Endothelial cell (in vitro differentiated cells): Measurements from ENCODE around the gene CERT1. TPM values are rescaled to one million over a fixed set of nuclear protein-coding genes. Genes with fewer than 3 reads are reported as not detected.
A peak's percentile ranks its signal among the peaks of the same experiment; 100 is the strongest.

ENCODE experiments used
- DNase-seq: peaks from one replicate; pipeline ENCODE4 v3.0.0; 2021; ENCODE audit warnings: low spot score
- H3K27ac Mint-ChIP-seq: one replicate; pipeline ENCODE4 v1.8.0; 2021; ENCODE audit warnings: mixed read lengths, inconsistent platforms; ENCODE audit not compliant: unreplicated experiment
- H3K27me3 Mint-ChIP-seq: one replicate; pipeline ENCODE4 v1.8.0; 2021; ENCODE audit warnings: mild to moderate bottlenecking, moderate library complexity, mixed read lengths, inconsistent platforms; ENCODE audit not compliant: unreplicated experiment
- H3K36me3 Mint-ChIP-seq: one replicate; pipeline ENCODE4 v1.8.0; 2021; ENCODE audit warnings: mild to moderate bottlenecking, low read depth, mixed read lengths, inconsistent platforms; ENCODE audit not compliant: unreplicated experiment
- H3K4me1 Mint-ChIP-seq: one replicate; pipeline ENCODE4 v1.8.0; 2021; ENCODE audit warnings: mild to moderate bottlenecking, mixed read lengths, inconsistent platforms; ENCODE audit not compliant: unreplicated experiment
- H3K4me3 Mint-ChIP-seq: one replicate; pipeline ENCODE4 v1.8.0; 2021; ENCODE audit warnings: mild to moderate bottlenecking, mixed read lengths, inconsistent platforms; ENCODE audit not compliant: unreplicated experiment
- H3K9me3 Mint-ChIP-seq: one replicate; pipeline ENCODE4 v1.8.0; 2021; ENCODE audit warnings: mixed read lengths, inconsistent platforms; ENCODE audit not compliant: unreplicated experiment
- total RNA-seq: library from RNA; stranded (reverse); fragmentation: NEBNext Ultra II Directional; extraction: Animal tissue kit (Norgen Biotek cat#: 25700); gene quantifications from one replicate; pipeline ENCODE4 v1.2.1, GENCODE V29; 2021; ENCODE audit not compliant: unreplicated experiment
- TF ChIP-seq, protein P1 (sequence below): fragments of 200-600 bp; sonication (generic); IDR thresholded peaks from one replicate; pipeline ENCODE4 v1.5.0; 2021; ENCODE audit warnings: antibody characterized with exemption; ENCODE audit not compliant: unreplicated experiment

The CERT1 gene
- total RNA-seq, 1 donor from 2014 or later = 46.8 TPM

DNA sequence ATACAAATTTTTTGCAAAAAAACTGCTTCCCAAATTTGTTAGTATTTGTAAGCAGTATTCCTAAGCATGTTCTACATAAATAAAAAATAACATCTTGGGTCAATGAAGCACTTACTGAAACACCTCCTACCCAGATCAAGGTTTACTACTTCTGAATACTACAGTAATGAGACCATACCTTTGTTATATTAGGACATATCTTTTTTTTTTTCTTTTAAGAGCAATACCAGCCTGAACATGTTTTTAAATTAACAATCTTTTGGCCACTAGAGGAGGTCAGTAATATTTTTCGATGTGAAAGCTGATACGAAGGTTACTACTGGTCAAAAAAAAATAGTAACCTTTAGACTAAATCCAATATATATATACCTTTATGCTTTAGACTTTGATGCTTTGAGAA is 72.7 kb downstream of the CERT1 start:
- H3K4me3 Mint-ChIP-seq = no peak overlapping the region
- H3K27me3 Mint-ChIP-seq = no peaks in the 10 kb centered on the region
- DNase-seq = no peak
- no peaks in the 10 kb centered on the region for H3K9me3 Mint-ChIP-seq
- no peak overlapping the region for H3K27ac Mint-ChIP-seq
- peaks cover 8% of the 10 kb centered on the region for H3K36me3 Mint-ChIP-seq
- peaks cover 6% of the 10 kb centered on the region for H3K4me1 Mint-ChIP-seq
- TF ChIP-seq, protein P1, sequence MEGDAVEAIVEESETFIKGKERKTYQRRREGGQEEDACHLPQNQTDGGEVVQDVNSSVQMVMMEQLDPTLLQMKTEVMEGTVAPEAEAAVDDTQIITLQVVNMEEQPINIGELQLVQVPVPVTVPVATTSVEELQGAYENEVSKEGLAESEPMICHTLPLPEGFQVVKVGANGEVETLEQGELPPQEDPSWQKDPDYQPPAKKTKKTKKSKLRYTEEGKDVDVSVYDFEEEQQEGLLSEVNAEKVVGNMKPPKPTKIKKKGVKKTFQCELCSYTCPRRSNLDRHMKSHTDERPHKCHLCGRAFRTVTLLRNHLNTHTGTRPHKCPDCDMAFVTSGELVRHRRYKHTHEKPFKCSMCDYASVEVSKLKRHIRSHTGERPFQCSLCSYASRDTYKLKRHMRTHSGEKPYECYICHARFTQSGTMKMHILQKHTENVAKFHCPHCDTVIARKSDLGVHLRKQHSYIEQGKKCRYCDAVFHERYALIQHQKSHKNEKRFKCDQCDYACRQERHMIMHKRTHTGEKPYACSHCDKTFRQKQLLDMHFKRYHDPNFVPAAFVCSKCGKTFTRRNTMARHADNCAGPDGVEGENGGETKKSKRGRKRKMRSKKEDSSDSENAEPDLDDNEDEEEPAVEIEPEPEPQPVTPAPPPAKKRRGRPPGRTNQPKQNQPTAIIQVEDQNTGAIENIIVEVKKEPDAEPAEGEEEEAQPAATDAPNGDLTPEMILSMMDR = no peak

DNA sequence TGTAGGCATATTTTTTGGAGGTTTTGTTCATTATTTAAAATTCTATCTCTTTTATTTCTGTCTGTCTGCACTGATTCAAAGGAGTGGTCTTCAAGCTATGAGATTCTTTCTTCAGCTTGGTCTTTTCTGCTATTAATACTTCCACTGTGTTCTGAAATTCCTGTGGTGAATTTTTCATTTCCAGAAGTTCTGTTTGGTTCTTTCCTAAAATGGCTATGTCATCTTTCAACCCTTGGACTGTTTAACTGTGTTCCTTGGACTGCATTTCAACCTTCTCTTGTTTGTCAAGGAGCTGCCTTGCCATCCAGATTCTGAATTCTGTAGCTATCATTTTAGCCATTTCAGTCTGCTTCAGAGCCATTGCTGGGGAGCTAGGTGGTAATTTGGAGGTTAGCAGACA is 76.3 kb downstream of the CERT1 start:
- Mint-ChIP-seq H3K4me1 (peaks cover 6% of the 10 kb centered on the region), H3K9me3 (no peaks in the 10 kb centered on the region), H3K27me3 (no peaks in the 10 kb centered on the region), H3K36me3 (no peaks in the 10 kb centered on the region), H3K4me3 (no peak overlapping the region), H3K27ac (no peak overlapping the region)
- TF ChIP-seq, protein P1 = no peak
- no peak for DNase-seq

DNA sequence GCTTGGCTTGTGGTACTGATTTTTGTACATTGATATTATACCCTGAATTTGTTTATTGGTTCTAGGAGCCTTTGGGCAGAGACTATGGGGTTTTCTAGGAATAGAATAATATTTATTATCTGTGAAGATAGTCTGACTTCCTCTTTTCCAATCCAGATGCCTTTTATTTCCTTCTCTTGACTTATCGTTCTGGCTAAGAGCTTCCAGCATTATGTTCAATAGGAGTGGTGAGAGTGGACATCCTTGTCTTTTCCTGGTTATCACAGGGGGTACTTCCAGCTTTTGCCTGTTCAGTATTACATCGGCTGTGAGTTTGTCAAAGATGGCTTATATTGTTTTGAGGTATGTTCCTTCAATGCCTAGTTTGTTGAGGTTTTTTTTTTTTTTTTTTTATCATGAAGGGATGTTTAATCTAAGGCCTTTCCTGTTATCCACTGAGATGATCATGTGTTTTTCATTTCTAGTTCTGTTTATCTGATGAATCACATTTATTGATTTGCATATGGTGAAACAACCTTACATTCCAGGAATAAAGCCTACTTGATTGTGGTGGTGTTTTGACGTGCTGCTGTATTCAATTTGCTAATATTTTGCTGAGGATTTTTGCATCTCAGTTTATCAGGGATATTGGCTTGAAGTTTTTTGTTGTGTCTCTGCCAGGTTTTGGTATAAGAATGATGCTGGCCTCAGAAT is 77.5 kb downstream of the CERT1 start:
- H3K27ac Mint-ChIP-seq = no peak overlapping the region
- DNase-seq = no peak

DNA sequence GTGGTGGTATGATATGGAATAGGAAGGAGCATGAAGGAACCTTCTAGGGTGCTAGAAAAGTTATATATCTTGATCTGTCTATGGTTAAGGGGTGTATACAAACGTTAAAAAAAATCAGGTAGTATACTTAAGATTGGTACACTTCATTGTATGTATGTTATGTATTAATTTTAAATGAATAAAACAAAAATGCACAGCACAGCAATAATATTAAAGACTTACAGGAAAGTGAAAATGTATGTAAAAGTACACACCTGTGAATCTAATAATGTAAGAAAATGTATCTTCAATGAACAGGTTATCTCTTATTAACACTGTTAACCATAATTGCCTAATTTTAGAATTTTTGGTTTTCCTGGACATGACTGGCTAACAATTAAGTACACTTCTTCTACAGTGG is 97.2 kb downstream of the CERT1 start:
- Mint-ChIP-seq H3K4me1 (peaks cover 9% of the 10 kb centered on the region), H3K9me3 (no peaks in the 10 kb centered on the region), H3K27me3 (no peaks in the 10 kb centered on the region), H3K27ac (no peak overlapping the region), H3K36me3 (peaks cover 4% of the 10 kb centered on the region), H3K4me3 (no peak overlapping the region)
- TF ChIP-seq, protein P1 = no peak
- DNase-seq = no peak

More for the DNA sequence above, 77.5 kb downstream of the CERT1 start:
- no peaks in the 10 kb centered on the region for H3K9me3 Mint-ChIP-seq
- H3K4me1 Mint-ChIP-seq = peaks cover 6% of the 10 kb centered on the region
- TF ChIP-seq, protein P1 = no peak
- H3K4me3 Mint-ChIP-seq = no peak overlapping the region
- H3K36me3 Mint-ChIP-seq = no peaks in the 10 kb centered on the region
- H3K27me3 Mint-ChIP-seq = no peaks in the 10 kb centered on the region

DNA sequence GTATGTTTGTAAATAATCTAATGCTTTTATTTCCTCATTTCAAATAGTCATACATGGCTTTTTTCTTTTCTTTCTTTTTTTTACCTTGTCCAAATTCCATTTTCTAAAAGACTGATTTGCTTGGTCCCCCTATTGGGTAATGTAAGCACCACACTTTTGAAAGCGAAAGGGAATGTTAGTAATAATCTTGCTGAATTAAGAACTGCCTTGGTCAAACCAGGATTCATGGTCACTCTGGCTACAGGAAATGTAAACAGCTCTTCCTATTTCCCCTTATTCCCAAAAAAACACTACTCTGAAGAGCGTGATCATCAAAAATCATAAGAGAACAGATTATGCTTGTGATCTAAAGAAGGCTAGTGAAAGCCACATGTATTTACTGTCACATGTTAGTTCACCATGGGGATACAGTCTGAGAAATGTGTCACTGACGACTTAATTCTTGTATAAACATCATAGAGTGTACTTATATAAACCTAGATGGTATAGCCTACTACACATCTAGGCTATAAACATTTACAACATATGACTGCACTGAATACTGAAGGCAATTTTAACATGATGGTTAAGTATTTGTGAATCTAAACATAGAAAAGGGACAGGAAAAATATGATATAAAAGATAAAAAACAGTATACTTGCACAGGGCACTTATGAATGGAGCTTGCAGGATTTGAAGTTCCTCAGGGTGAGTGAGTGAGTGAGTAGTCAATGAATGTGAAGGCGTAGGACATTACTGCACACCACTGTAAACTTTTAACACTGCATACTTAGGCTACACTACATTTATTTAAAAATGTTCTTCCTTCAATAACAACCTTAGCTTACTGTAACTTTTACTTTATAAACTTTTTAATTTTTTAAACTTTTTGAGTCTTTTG is 99.1 kb downstream of the CERT1 start:
- Mint-ChIP-seq H3K4me1 (peaks cover 9% of the 10 kb centered on the region), H3K4me3 (no peak overlapping the region), H3K27ac (peak overlapping the region; percentile 61), H3K9me3 (no peaks in the 10 kb centered on the region), H3K36me3 (no peaks in the 10 kb centered on the region), H3K27me3 (no peaks in the 10 kb centered on the region)
- no peak for DNase-seq
- TF ChIP-seq, protein P1 = peak; percentile 55
